Tibial nerve (tissue), 4 donors: ENCODE measurements around the gene TRIM67. TPM values are rescaled to one million over a fixed set of nuclear protein-coding genes. Genes with fewer than 3 reads are reported as not detected.

Experiments
- DNase-seq, 2 donors: peaks; one replicate each; pipeline ENCODE4 v3.0.0-alpha.2; 2019; ENCODE audit warnings: low spot score in 2 of 2
- H3K27ac ChIP-seq, 4 donors: fragments of 200-600 bp; sonication (generic) in 3 of 4; one replicate each; pipeline ENCODE4 v1.5.1; 2017 to 2019; ENCODE audit warnings: mild to moderate bottlenecking in 1 of 4
- H3K27me3 ChIP-seq, 2 donors: fragments of 200-600 bp; sonication (generic) in 1 of 2; one replicate each; pipeline versions ENCODE4 v1.5.1 to v1.6.0; 2017 to 2019
- H3K36me3 ChIP-seq, 3 donors: fragments of 200-600 bp; sonication (generic); one replicate each; pipeline ENCODE4 v1.5.1; 2018 to 2019
- H3K4me1 ChIP-seq, 4 donors: fragments of 200-600 bp; sonication (generic) in 3 of 4; one replicate each; pipeline ENCODE4 v1.5.1; 2017 to 2019
- H3K4me3 ChIP-seq, 4 donors: fragments of 200-600 bp; sonication (generic) in 3 of 4; one replicate each; pipeline ENCODE4 v1.5.1; 2017 to 2019; ENCODE audit warnings: mild to moderate bottlenecking in 1 of 4, moderate library complexity in 1 of 4
- H3K9me3 ChIP-seq, 4 donors: fragments of 200-600 bp; sonication (generic) in 3 of 4; one replicate each; pipeline ENCODE4 v1.5.1; 2017 to 2019
- CTCF ChIP-seq, 5 experiments: fragments of 200-600 bp in 3 of 5; fragments of 450-650 bp in 2 of 5; sonication (generic) in 3 of 5; IDR thresholded peaks; one replicate each; pipeline ENCODE4 v1.5.1; 2016 to 2019; ENCODE audit warnings: antibody characterized with exemption in 5 of 5, mild to moderate bottlenecking in 3 of 5, moderate library complexity in 2 of 5
- EP300 ChIP-seq, 2 donors: sonication (generic); formaldehyde crosslinking; IDR thresholded peaks; one replicate each; pipeline ENCODE4 v1.6.1; 2017; ENCODE audit warnings: antibody characterized with exemption in 2 of 2, mild to moderate bottlenecking in 1 of 2
- POLR2A ChIP-seq, 2 donors: fragments of 450-650 bp; IDR thresholded peaks; one replicate each; pipeline ENCODE4 v1.6.1; 2017; ENCODE audit warnings: antibody characterized with exemption in 2 of 2, mild to moderate bottlenecking in 2 of 2, moderate library complexity in 2 of 2
- WGBS, 2 donors: methylation state at CpG; one replicate each; pipeline ENCODE4 v1.1.5; 2018; 5-methylcytosine and 5-hydroxymethylcytosine counted together
- total RNA-seq, 4 donors: library from RNA; depleted of rRNA; stranded (reverse); fragments of >200 nt; gene quantifications; one replicate each; pipeline ENCODE4 v1.1.0, GENCODE V29; 2016

The TRIM67 gene
- total RNA-seq, 4 donors from 2014 or later, result 0.30 TPM; not detected in 3

DNA sequence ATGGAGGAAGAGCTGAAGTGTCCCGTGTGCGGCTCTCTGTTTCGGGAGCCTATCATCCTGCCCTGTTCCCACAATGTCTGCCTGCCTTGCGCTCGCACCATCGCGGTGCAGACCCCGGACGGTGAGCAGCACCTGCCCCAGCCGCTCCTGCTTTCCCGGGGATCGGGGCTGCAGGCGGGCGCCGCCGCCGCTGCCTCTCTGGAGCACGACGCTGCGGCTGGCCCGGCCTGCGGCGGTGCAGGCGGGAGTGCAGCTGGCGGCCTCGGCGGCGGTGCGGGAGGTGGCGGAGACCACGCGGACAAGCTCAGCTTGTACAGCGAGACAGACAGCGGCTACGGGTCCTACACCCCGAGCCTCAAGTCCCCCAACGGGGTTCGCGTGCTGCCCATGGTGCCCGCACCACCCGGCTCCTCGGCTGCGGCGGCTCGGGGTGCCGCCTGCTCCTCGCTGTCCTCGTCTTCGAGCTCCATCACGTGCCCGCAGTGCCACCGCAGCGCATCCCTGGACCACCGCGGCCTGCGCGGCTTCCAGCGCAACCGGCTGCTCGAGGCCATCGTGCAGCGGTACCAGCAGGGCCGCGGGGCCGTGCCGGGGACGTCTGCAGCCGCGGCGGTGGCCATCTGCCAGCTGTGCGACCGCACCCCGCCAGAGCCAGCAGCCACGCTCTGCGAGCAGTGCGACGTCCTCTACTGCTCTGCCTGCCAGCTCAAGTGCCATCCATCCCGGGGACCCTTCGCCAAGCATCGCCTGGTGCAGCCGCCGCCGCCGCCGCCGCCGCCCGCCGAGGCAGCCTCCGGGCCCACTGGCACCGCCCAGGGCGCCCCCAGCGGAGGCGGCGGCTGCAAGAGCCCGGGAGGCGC is 1.3 kb downstream of the TRIM67 start:
- Histone ChIP-seq H3K9me3 (no peaks in the 10 kb centered on the region), H3K36me3 (no peaks in the 10 kb centered on the region), H3K4me3 (peak overlapping the region in 2 of 4 donors; percentile 20 to 47), H3K4me1 (peaks cover 0 to 29% (median 23%) of the 10 kb centered on the region in 4 donors), H3K27ac (no peak overlapping the region), H3K27me3 (peaks cover 0 to 59% of the 10 kb centered on the region in 2 donors)
- no peak for DNase-seq
- WGBS, 2 donors, result 4 to 13% methylated on average over 17 to 22 of the region's 97 CpGs
- TF ChIP-seq POLR2A (IDR thresholded peaks at IDR 0.05) (no peak), CTCF (IDR thresholded peaks at IDR 0.05) (no peak), EP300 (IDR thresholded peaks at IDR 0.05) (no peak)

- Histone ChIP-seq H3K4me3 (no peak overlapping the region), H3K36me3 (no peaks in the 10 kb centered on the region), H3K27ac (no peak overlapping the region), H3K27me3 (peaks cover 0 to 65% of the 10 kb centered on the region in 2 donors), H3K4me1 (peaks cover 0 to 29% (median 23%) of the 10 kb centered on the region in 4 donors), H3K9me3 (no peaks in the 10 kb centered on the region)
- no peak for DNase-seq
- WGBS, 2 donors, result 46 to 50% methylated on average over 16 to 17 of the region's 23 CpGs
- TF ChIP-seq POLR2A (IDR thresholded peaks at IDR 0.05) (no peak), EP300 (IDR thresholded peaks at IDR 0.05) (no peak), CTCF (IDR thresholded peaks at IDR 0.05) (no peak)
Measured at GRCh38 chr1:231163830-231164427, 2.1 kb downstream of the TRIM67 start.

DNA sequence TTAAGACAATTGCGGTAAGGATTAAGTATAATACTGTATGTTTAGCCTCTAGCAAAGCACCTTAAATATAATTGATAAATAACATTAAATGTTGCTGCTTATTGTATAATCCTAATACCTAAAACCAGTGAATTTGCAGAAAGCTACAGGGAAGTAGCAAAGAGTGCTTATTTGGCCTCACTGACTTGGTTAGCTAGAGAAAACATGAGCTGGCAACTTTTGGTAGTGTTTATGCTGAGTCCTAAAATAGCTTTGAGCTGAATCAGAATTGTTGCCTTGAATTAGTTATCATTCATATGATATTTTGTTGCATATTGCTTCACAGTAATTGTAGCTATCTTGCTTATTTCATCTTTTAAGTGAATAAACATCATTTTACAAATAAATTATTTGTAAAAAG is 3.5 kb downstream of the TRIM67 start:
- H3K36me3 ChIP-seq, result no peaks in the 10 kb centered on the region
- TF ChIP-seq POLR2A (IDR thresholded peaks at IDR 0.05) (no peak), EP300 (IDR thresholded peaks at IDR 0.05) (no peak), CTCF (IDR thresholded peaks at IDR 0.05) (no peak)
- H3K9me3 ChIP-seq, result no peaks in the 10 kb centered on the region
- 97% methylated on average over 1 of the region's 1 CpG for WGBS, 2 donors
- peaks cover 0 to 29% (median 23%) of the 10 kb centered on the region in 4 donors for H3K4me1 ChIP-seq
- H3K27ac ChIP-seq, result no peak overlapping the region
- no peak overlapping the region for H3K4me3 ChIP-seq
- peaks cover 0 to 61% of the 10 kb centered on the region in 2 donors for H3K27me3 ChIP-seq
- no peak for DNase-seq

GRCh38 chr1:231166398-231166797 is 4.5 kb downstream of the TRIM67 start:
- no peak for TF ChIP-seq POLR2A (IDR thresholded peaks at IDR 0.05)
- TF ChIP-seq CTCF (IDR thresholded peaks at IDR 0.05), result no peak
- no peak for TF ChIP-seq EP300 (IDR thresholded peaks at IDR 0.05)
- Histone ChIP-seq H3K36me3 (no peaks in the 10 kb centered on the region), H3K27me3 (peaks cover 0 to 51% of the 10 kb centered on the region in 2 donors), H3K4me3 (no peak overlapping the region), H3K27ac (no peak overlapping the region), H3K4me1 (peaks cover 0 to 21% (median 15%) of the 10 kb centered on the region in 4 donors), H3K9me3 (no peaks in the 10 kb centered on the region)
- DNase-seq, result no peak

GRCh38 chr1:231170875-231171274 is 9.0 kb downstream of the TRIM67 start:
- H3K27me3 ChIP-seq, result peaks cover 0 to 11% of the 10 kb centered on the region in 2 donors
- WGBS, 2 donors, result 95 to 97% methylated on average over 1 of the region's 1 CpG

More at GRCh38 chr1:231170875-231171274, 9.0 kb downstream of the TRIM67 start:
- Histone ChIP-seq H3K4me1 (no peaks in the 10 kb centered on the region), H3K27ac (no peak overlapping the region), H3K4me3 (no peak overlapping the region), H3K9me3 (no peaks in the 10 kb centered on the region), H3K36me3 (no peaks in the 10 kb centered on the region)
- no peak for DNase-seq
- TF ChIP-seq POLR2A (IDR thresholded peaks at IDR 0.05), result no peak
- no peak for TF ChIP-seq CTCF (IDR thresholded peaks at IDR 0.05)
- TF ChIP-seq EP300 (IDR thresholded peaks at IDR 0.05), result no peak
